ENCODE data around the gene FSTL3.
"Not testable (repeated sequence)": the region's sequence is repeated elsewhere in the genome, so short reads cannot be mapped to it uniquely, and the experiment has no call there.

Gene FSTL3

GRCh38 chr19:661427-662196, 14.6 kb upstream of the FSTL3 start:
- peak; percentile 71 for DNase-seq (ENCODE audit: low spot score)

GRCh38 chr19:662207-662961, 13.8 kb upstream of the FSTL3 start:
- peak; percentile 85 for DNase-seq (ENCODE audit: low spot score)

GRCh38 chr19:662962-663681, 13.1 kb upstream of the FSTL3 start, which contains the start of gene RNF126:
Gene RNF126, minus strand, starts transcription at chr19:663214. Its CDS starts 93 bp downstream, at chr19:663121.
- DNase-seq (ENCODE audit: low spot score) = peak; percentile 98

DNA sequence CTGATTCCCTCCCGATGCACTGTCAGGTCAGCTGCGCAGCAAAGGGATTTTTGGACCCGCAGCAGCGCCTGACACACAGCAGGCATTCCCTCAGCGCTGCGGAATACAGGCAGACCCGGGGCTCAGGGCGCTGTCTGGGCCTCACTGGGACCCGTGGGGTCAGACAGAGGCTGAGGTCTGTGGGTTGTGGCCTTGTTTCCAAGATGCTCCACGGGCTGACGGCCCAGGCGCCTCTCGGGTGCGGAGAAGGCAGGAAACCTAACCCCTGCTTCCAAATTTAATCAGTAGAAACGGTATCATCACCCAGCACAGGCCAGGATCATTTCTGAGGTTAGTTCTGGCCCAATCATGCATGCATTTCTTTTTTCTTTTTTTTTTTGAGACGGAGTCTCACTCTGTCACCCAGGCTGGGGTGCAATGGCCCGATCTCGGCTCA, 12.5 kb upstream of the FSTL3 start:
- no peak for DNase-seq (ENCODE audit: low spot score)

- peak; percentile 99 for DNase-seq (ENCODE audit: low spot score)
Measured at GRCh38 chr19:664913-665443, 11.2 kb upstream of the FSTL3 start.

DNA sequence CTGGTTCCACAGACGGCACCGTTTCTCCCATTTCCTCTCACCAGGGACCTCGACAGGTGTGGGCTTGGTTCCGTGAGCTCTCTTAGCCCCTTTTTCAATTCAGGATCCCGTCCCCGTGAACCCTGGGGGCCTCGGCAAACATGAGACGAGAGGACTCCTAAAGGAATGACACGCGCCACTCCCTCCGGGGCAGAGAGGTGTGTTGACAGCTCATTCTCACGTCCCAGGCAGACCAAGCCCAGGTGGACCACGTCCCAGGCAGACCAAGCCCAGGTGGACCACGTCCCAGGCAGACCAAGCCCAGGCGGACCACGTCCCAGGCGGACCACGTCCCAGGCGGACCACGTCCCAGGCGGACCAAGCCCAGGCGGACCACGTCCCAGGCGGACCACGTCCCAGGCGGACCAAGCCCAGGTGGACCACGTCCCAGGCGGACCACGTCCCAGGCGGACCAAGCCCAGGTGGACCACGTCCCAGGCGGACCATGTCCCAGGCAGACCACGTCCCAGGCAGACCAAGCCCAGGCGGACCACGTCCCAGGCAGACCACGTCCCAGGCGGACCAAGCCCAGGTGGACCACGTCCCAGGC, 9.1 kb upstream of the FSTL3 start:
- not testable (repeated sequence) for DNase-seq (ENCODE audit: low spot score)

GRCh38 chr19:668675-669434, 7.3 kb upstream of the FSTL3 start:
- not testable (repeated sequence) for DNase-seq (ENCODE audit: low spot score)

DNA sequence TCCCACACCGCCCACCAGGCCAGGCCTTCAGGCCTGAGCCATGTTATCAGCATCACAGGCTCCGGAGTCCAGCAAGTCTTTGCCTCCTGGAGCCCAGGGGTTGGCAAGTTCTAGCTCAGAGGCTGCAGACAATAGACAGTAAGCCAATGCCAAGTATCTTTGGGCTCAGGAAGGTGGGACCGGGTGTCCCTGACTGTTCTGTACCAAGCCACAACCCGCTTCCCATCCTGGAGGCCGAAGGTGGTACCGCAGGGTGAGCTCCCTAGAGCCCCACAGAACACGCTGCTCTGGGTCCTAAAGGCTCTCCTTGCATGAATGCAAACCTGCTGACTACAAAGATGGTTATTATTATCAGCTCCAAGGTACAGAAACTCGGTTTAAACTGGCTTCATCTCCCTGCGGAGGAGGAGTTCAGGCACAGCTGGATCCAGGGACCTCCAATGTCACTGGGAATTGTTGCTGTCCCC, 5.5 kb upstream of the FSTL3 start:
- DNase-seq (ENCODE audit: low spot score) = no peak

- peak; percentile 27 for DNase-seq (ENCODE audit: low spot score)
Measured at GRCh38 chr19:674282-675151, 1.7 kb upstream of the FSTL3 start.

DNA sequence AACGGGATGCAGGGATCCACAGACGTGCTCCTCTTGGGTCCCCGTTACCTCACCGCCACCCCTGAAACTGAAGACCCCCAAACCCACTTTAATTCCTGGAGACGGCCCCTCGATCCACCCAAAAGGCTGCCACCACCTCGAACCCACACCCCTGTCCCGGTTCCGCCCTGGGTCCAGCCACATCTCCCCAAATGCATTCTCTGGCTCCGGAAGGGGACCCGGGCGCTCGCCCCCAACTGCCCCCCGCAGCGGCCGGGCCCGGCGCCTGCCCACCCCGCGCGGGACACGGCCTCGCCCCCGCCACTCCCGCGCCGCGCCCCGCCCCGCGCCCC, 219 bp upstream of the FSTL3 start:
- DNase-seq (ENCODE audit: low spot score) = peak; percentile 55

DNA sequence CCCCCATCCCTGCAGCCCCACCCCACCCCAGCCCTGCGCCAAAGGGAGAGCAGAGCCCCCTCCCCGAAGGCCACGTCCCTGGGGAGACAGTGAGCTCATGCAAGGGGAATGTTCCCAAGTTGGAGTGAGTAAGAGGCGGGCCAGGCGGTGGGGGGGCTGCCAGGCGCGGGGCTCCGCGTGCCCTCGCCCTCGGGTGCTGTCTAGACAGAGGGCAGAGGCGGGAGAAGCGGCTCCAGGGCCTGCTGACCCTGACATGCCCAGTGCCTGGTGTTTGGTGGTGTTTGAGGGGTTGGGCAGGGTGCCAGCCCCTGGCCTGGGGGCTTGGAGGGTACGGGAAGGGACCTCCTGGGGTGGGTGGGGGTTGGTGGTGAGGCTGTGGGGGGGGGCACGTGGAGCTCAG, 1.0 kb downstream of the FSTL3 start:
- DNase-seq (ENCODE audit: low spot score) = peak; percentile 84

DNA sequence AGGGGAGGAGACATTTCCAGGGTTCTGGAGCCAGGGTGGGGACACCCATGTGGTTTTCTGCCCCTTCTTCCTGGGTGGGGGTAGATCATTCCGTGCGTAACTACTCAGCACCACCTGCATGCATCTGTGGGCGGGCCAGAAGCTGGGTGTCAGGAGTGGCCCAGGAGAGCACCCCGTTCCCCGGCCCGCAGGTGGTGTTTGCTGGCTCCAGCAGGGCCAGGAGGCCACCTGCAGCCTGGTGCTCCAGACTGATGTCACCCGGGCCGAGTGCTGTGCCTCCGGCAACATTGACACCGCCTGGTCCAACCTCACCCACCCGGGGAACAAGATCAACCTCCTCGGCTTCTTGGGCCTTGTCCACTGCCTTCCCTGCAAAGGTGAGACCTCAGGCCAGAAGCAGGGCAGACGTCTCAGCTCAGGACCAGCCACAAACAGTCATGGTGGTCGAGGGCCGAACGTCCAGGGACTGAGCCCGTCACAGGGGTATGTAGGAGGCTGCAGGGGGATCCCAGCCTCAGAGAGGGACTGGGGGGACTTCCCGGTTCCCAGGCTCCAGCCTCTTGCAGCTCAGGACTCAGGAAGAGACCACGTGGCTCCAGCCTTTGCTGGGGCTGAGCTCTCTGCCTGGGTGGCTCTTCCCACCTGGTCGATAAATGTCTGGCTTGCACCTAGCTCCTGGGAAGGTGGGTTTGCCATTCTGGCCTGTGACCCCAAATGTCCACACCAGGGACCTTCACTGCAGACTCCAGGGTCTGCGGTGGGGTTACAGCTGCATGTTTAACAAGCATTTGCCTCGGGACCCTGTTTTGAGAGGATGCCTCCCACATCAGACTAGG, 1.6 kb downstream of the FSTL3 start:
- DNase-seq (ENCODE audit: low spot score) = peak; percentile 21

DNA sequence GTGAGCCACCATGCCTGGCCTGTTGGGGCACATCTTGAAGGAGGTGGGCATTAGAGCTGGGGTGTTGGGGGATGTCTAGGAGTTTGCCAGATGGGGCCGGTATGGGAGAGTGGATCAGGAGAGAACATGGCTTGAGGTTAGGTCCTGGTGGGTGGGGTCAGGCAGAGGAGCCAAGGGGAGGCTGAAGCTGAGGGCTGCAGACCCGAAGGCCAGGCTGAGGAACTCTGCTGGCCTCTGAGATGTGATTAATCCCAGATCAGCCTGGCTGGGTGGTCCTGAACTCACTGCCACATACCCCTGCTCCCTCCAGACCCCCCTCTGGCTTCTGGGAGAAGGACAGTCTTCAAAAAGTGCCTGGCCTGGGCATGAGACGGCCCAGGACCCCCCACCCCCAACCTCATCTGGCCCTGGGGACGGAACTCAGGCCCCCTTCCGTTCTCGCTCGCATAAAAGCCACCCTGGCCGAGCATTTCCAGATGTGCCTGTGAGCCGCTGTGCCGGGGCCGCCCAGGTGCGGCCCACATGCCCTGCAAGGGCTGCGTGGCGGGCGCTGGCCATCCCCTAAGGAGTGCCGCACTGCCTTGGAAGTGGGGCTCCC, 2.7 kb downstream of the FSTL3 start:
- DNase-seq (ENCODE audit: low spot score) = peak; percentile 13

DNA sequence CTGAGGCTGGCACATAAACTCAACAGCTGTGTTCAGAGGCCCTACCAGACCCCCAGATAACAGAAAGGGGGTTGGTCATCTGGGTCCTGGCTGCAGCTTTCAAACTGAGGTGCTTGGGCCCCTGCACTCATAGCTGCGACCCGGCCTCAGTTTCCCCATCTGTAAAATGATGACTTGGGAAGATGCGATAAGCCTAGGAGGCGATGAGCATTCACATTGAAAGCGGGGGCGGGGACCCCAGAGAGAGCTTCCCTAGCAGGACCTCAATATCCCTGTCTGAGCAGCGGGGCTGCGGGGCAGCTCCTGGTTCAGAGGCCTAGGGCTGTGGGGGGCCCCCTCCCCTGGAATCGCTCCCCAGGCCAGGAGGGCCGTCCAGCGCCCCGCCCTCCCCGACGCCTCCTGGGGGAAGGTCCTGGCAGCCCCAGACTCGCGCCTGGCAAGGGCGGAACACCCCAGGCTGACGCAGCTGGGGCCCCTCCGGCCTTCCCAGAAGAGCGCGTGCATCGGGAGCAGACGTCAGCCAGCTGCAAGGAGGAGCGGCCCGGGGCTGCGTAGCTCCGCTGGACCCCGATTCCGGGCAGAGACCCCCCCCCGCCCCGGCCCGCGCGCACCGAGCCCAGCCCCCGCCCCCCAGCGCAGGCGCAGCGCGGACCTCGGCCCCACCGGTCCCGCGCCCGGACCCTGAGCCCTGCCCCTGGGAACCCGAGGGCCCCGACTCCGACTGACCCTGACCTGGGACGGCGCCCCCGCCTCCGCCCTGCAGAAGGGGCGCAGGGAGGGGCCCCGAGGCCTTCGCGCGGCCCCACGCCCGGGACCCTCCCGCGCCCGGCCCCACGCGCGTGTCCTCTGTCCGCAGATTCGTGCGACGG, 3.5 kb downstream of the FSTL3 start:
- DNase-seq (ENCODE audit: low spot score) = peak; percentile 81

DNA sequence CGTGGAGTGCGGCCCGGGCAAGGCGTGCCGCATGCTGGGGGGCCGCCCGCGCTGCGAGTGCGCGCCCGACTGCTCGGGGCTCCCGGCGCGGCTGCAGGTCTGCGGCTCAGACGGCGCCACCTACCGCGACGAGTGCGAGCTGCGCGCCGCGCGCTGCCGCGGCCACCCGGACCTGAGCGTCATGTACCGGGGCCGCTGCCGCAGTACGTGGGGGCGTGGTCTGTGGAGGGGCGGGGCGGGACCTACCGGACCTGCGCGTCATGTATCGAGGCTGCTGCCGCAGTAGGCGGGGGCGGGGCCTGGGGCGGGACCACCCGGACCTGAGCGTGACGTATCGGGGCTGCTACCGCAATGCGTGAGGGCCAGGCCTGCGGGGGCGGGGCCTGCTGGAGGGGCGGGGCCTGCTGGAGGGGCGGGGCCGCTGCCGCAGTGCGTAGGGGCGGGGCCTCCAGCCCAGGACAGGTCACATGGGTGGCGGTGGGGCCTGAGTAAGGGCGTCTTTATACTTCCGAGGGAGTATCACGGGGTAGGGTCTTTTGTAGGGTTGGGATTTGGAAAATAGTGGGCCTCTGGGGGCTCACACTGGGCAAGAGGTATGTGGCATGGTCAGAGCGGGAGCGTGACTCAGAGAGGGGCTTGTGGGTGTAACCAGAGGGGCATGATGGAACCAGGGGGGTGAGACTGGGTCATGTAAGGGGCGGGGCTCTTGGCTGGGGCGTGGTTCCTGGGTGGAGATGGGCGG, 4.3 kb downstream of the FSTL3 start:
- DNase-seq (ENCODE audit: low spot score) = peak; percentile 99

GRCh38 chr19:681029-682019, 5.1 kb downstream of the FSTL3 start:
- DNase-seq (ENCODE audit: low spot score) = peak; percentile 7
